IPS-NIHi11 (cell line): ENCODE measurements around the gene FHIT.
A peak's percentile ranks its signal among the peaks of the same experiment; 100 is the strongest.
"Not testable (repeated sequence)": the region's sequence is repeated elsewhere in the genome, so short reads cannot be mapped to it uniquely, and the experiment has no call there.

ENCODE experiments used
- DNase-seq: peaks from one replicate; pipeline ENCODE4 v3.0.0; 2012; ENCODE audit warnings: mixed read lengths, low spot score

The FHIT gene

GRCh38 chr3:60571511-60571910, 679.7 kb downstream of the FHIT start:
- DNase-seq = no peak

- DNase-seq = no peak
Measured at GRCh38 chr3:60557122-60557521, 694.1 kb downstream of the FHIT start.

- DNase-seq = peak; percentile 53
Measured at GRCh38 chr3:60555686-60556354, 695.4 kb downstream of the FHIT start.

- DNase-seq = no peak
Measured at GRCh38 chr3:60553144-60553543, 698.1 kb downstream of the FHIT start.

- no peak for DNase-seq
Measured at GRCh38 chr3:60552581-60552980, 698.7 kb downstream of the FHIT start.

- DNase-seq = no peak
Measured at GRCh38 chr3:60551455-60552209, 699.6 kb downstream of the FHIT start.

GRCh38 chr3:60549863-60550262, 701.4 kb downstream of the FHIT start:
- DNase-seq = no peak

- no peak for DNase-seq
Measured at GRCh38 chr3:60542995-60543394, 708.3 kb downstream of the FHIT start.

- DNase-seq = not testable (repeated sequence)
Measured at GRCh38 chr3:60539394-60539793, 711.9 kb downstream of the FHIT start.

GRCh38 chr3:60536420-60536819, 714.8 kb downstream of the FHIT start:
- no peak for DNase-seq

GRCh38 chr3:60531759-60532158, 719.5 kb downstream of the FHIT start:
- DNase-seq = no peak

GRCh38 chr3:60528651-60529050, 722.6 kb downstream of the FHIT start:
- DNase-seq = no peak

GRCh38 chr3:60523536-60523935, 727.7 kb downstream of the FHIT start:
- no peak for DNase-seq

- no peak for DNase-seq
Measured at GRCh38 chr3:60517134-60517533, 734.1 kb downstream of the FHIT start.

GRCh38 chr3:60514866-60515265, 736.4 kb downstream of the FHIT start:
- no peak for DNase-seq

- DNase-seq = no peak
Measured at GRCh38 chr3:60514085-60514649, 737.1 kb downstream of the FHIT start.

GRCh38 chr3:60513241-60513640, 738.0 kb downstream of the FHIT start:
- DNase-seq = no peak

GRCh38 chr3:60512506-60512905, 738.7 kb downstream of the FHIT start:
- no peak for DNase-seq

GRCh38 chr3:60509471-60509870, 741.8 kb downstream of the FHIT start:
- DNase-seq = no peak

GRCh38 chr3:60504827-60505457, 746.3 kb downstream of the FHIT start:
- no peak for DNase-seq

- no peak for DNase-seq
Measured at GRCh38 chr3:60501314-60501713, 749.9 kb downstream of the FHIT start.

GRCh38 chr3:60497902-60498301, 753.4 kb downstream of the FHIT start:
- DNase-seq = no peak

GRCh38 chr3:60490992-60491391, 760.3 kb downstream of the FHIT start:
- no peak for DNase-seq
